ENCODE measurements around the gene HERC2. TPM values are rescaled to one million over a fixed set of nuclear protein-coding genes. Genes with fewer than 3 reads are reported as not detected.

The HERC2 gene
- total and polyA plus RNA-seq, 2 of the 13 experiments (the other 11 are each of a cell fraction or from before 2014, with no cell fraction given): 17.6 to 24.8 TPM

DNA sequence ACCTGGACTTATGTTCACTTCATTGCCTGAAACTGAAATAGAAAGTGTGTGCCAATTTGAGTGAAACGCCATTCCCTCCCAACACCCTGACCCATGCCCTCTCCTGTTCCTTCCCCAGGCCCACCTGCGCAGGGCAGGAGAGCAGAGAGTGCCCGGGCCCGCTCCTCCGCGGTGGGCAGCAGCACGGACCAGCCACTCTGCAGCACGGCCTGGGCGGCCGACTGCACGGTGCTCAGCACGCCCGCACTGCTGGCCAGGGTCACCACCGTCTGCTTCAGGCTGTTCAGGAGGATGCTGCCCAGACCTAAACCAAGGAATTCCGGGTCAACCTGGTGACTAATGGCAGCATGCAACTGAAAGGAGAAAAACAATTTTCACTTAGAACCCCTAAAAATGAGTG lies 66.0 kb downstream of the HERC2 start (continued):
- TF ChIP-seq, protein P1, sequence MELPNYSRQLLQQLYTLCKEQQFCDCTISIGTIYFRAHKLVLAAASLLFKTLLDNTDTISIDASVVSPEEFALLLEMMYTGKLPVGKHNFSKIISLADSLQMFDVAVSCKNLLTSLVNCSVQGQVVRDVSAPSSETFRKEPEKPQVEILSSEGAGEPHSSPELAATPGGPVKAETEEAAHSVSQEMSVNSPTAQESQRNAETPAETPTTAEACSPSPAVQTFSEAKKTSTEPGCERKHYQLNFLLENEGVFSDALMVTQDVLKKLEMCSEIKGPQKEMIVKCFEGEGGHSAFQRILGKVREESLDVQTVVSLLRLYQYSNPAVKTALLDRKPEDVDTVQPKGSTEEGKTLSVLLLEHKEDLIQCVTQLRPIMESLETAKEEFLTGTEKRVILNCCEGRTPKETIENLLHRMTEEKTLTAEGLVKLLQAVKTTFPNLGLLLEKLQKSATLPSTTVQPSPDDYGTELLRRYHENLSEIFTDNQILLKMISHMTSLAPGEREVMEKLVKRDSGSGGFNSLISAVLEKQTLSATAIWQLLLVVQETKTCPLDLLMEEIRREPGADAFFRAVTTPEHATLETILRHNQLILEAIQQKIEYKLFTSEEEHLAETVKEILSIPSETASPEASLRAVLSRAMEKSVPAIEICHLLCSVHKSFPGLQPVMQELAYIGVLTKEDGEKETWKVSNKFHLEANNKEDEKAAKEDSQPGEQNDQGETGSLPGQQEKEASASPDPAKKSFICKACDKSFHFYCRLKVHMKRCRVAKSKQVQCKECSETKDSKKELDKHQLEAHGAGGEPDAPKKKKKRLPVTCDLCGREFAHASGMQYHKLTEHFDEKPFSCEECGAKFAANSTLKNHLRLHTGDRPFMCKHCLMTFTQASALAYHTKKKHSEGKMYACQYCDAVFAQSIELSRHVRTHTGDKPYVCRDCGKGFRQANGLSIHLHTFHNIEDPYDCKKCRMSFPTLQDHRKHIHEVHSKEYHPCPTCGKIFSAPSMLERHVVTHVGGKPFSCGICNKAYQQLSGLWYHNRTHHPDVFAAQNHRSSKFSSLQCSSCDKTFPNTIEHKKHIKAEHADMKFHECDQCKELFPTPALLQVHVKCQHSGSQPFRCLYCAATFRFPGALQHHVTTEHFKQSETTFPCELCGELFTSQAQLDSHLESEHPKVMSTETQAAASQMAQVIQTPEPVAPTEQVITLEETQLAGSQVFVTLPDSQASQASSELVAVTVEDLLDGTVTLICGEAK (IDR thresholded peaks at IDR 0.05): no peak
- TF ChIP-seq, protein P1 (CRISPR knock-in tag; IDR thresholded peaks at IDR 0.05): no peak
- TF ChIP-seq STAT6 (CRISPR knock-in tag; IDR thresholded peaks at IDR 0.05; ENCODE audit: borderline replicate concordance) (no peak), ZNF572 (CRISPR knock-in tag; IDR thresholded peaks at IDR 0.05) (no peak)

All from HepG2 (cell line).